CD4-positive, alpha-beta T cell (primary cell): ENCODE results near the gene FASTKD3. TPM values are rescaled to one million over a fixed set of nuclear protein-coding genes. Genes with fewer than 3 reads are reported as not detected.

Source experiments
- ATAC-seq: fragments of 200-7000 bp; cut with Tn5 transposase; one replicate; pipeline ENCODE4 v1.10.0; 2022; ENCODE audit warnings: mild to moderate bottlenecking; ENCODE audit not compliant: poor library complexity
- CTCF ChIA-PET: fragments of 350-600 bp; sonication (Branson Sonifier 250); formaldehyde crosslinking; loops from one replicate; lab custom pipeline; 2021; ENCODE audit warnings: antibody characterized with exemption, inconsistent platforms; lab: Charles Lee
- POLR2A ChIA-PET: fragments of 350-600 bp; sonication (Branson Sonifier 250); formaldehyde crosslinking; loops from one replicate; lab custom pipeline; 2021; ENCODE audit warnings: antibody characterized with exemption, inconsistent platforms; lab: Charles Lee
- DNase-seq, 14 experiments: peaks; one replicate each; pipeline ENCODE4 v3.0.0-alpha.2; 2013 to 2020; ENCODE audit warnings: mixed read lengths in 2 of 14
- H3K27ac ChIP-seq, 2 donors: one replicate each; pipeline versions ENCODE4 v1.5.1 to v1.7.0; 2013; ENCODE audit warnings: low read length in 2 of 2, low read depth in 1 of 2, mild to moderate bottlenecking in 1 of 2
- H3K27me3 ChIP-seq, 2 experiments: 1 replicate in 1 of 2; 2 replicates in 1 of 2; pipeline versions ENCODE4 v1.6.1 to v1.7.0; 2013; ENCODE audit warnings: low read length in 2 of 2, control low read depth in 1 of 2, mild to moderate bottlenecking in 1 of 2, moderate library complexity in 1 of 2; ENCODE audit not compliant: insufficient read depth in 2 of 2, control insufficient read depth in 1 of 2
- H3K36me3 ChIP-seq: one replicate; pipeline ENCODE4 v1.6.1; 2013; ENCODE audit warnings: low read length, control low read depth; ENCODE audit not compliant: insufficient read depth
- H3K4me1 ChIP-seq: one replicate; pipeline ENCODE4 v1.6.1; 2013; ENCODE audit warnings: low read length, control low read depth; ENCODE audit not compliant: insufficient read depth
- H3K4me3 ChIP-seq: one replicate; pipeline ENCODE4 v1.5.1; 2013; ENCODE audit warnings: mild to moderate bottlenecking, low read length, moderate library complexity
- H3K9me3 ChIP-seq, 2 experiments: 1 replicate in 1 of 2; 2 replicates in 1 of 2; pipeline versions ENCODE4 v1.6.1 to v1.7.0; 2013; ENCODE audit warnings: low read length in 2 of 2, mild to moderate bottlenecking in 2 of 2, control low read depth in 1 of 2, moderate library complexity in 1 of 2; ENCODE audit not compliant: control insufficient read depth in 1 of 2, insufficient read depth in 1 of 2
- H3K27ac Mint-ChIP-seq: one replicate; pipeline ENCODE4 v1.8.0; 2020; ENCODE audit warnings: mixed read lengths
- H3K27me3 Mint-ChIP-seq: one replicate; pipeline ENCODE4 v1.8.0; 2021; ENCODE audit warnings: mixed read lengths
- H3K36me3 Mint-ChIP-seq: one replicate; pipeline ENCODE4 v1.8.0; 2021; ENCODE audit warnings: low read depth, mixed read lengths
- H3K4me1 Mint-ChIP-seq: one replicate; pipeline ENCODE4 v1.8.0; 2021; ENCODE audit warnings: low read depth, mixed read lengths
- H3K4me3 Mint-ChIP-seq: one replicate; pipeline ENCODE4 v1.8.0; 2020; ENCODE audit warnings: mild to moderate bottlenecking, mixed read lengths
- H3K9me3 Mint-ChIP-seq: one replicate; pipeline ENCODE4 v1.8.0; 2020; ENCODE audit warnings: mixed read lengths
- CTCF ChIP-seq: fragments of 200-600 bp; IDR thresholded peaks from one replicate; pipeline ENCODE4 v1.8.0; 2022; ENCODE audit warnings: antibody characterized with exemption, mild to moderate bottlenecking
- intact Hi-C, 2 experiments: fragments of 100-400 bp; cut with DNase I in 1 of 2; cut with micrococcal nuclease in 1 of 2; formaldehyde crosslinking; loops; one replicate each; pipeline versions ENCODE4 v1.15.1 to v1.9.0; 2023 to 2025; cut with DNase I, micrococcal nuclease
- total RNA-seq, 174 experiments: library from RNA in 2 of 174; stranded (reverse) in 2 of 174; gene quantifications; one replicate each; pipeline ENCODE4 v1.2.3 and lab custom pipeline; 2021 to 2026

FASTKD3 gene
- total RNA-seq, 2 experiments from 2014 or later: 2.6 to 3.4 TPM

GRCh38 chr5:7827610-7828009 lies 41.2 kb downstream of the FASTKD3 start:
- Mint-ChIP-seq H3K4me1 (no peaks in the 10 kb centered on the region), H3K27me3 (peaks cover 29% of the 10 kb centered on the region), H3K27ac (no peak overlapping the region), H3K4me3 (no peak overlapping the region), H3K36me3 (no peaks in the 10 kb centered on the region), H3K9me3 (no peaks in the 10 kb centered on the region)
- no peak overlapping the region for H3K27ac ChIP-seq
- no peaks in the 10 kb centered on the region for H3K4me1 ChIP-seq
- no peaks in the 10 kb centered on the region for H3K9me3 ChIP-seq
- POLR2A ChIA-PET: no interaction called here
- ATAC-seq: no peak
- peaks cover 0 to 4% of the 10 kb centered on the region in 2 experiments for H3K27me3 ChIP-seq
- H3K36me3 ChIP-seq: no peaks in the 10 kb centered on the region
- DNase-seq: no peak
- intact Hi-C loops: no loop called here
- CTCF ChIA-PET: no interaction called here
- no peak overlapping the region for H3K4me3 ChIP-seq
- no peak for TF ChIP-seq CTCF

GRCh38 chr5:7825630-7826029 lies 43.2 kb downstream of the FASTKD3 start:
- Histone ChIP-seq H3K27me3 (peaks cover 4% of the 10 kb centered on the region in 2 experiments), H3K9me3 (no peaks in the 10 kb centered on the region), H3K4me3 (no peak overlapping the region), H3K4me1 (no peaks in the 10 kb centered on the region), H3K27ac (no peak overlapping the region), H3K36me3 (no peaks in the 10 kb centered on the region)
- TF ChIP-seq CTCF: no peak
- ATAC-seq (no peak), DNase-seq (no peak)
- Mint-ChIP-seq H3K4me1 (no peaks in the 10 kb centered on the region), H3K27me3 (peaks cover 37% of the 10 kb centered on the region), H3K36me3 (no peaks in the 10 kb centered on the region), H3K4me3 (no peak overlapping the region), H3K9me3 (no peaks in the 10 kb centered on the region), H3K27ac (no peak overlapping the region)
- POLR2A ChIA-PET: no interaction called here
- intact Hi-C loops: no loop called here
- CTCF ChIA-PET: no interaction called here

- Histone ChIP-seq H3K27ac (no peak overlapping the region), H3K4me3 (no peak overlapping the region), H3K4me1 (no peaks in the 10 kb centered on the region), H3K9me3 (no peaks in the 10 kb centered on the region), H3K27me3 (peaks cover 4% of the 10 kb centered on the region in 2 experiments), H3K36me3 (no peaks in the 10 kb centered on the region)
- no peak overlapping the region for H3K27ac Mint-ChIP-seq
- no peak overlapping the region for H3K4me3 Mint-ChIP-seq
- no peaks in the 10 kb centered on the region for H3K9me3 Mint-ChIP-seq
- DNase-seq (no peak), ATAC-seq (no peak)
- intact Hi-C loops: no loop called here
- peaks cover 37% of the 10 kb centered on the region for H3K27me3 Mint-ChIP-seq
- no peaks in the 10 kb centered on the region for H3K36me3 Mint-ChIP-seq
- CTCF ChIA-PET: no interaction called here
- TF ChIP-seq CTCF: no peak
- no peaks in the 10 kb centered on the region for H3K4me1 Mint-ChIP-seq
- POLR2A ChIA-PET: no interaction called here
Measured at GRCh38 chr5:7824995-7825394, 43.8 kb downstream of the FASTKD3 start.
